ENCODE results near the gene MRPS16. TPM values are rescaled to one million over a fixed set of nuclear protein-coding genes. Genes with fewer than 3 reads are reported as not detected.

MRPS16 gene
- total RNA-seq, 1 donor from 2014 or later: 81.6 TPM

- peak; percentile 8 for TF ChIP-seq CTCF (IDR thresholded peaks at IDR 0.05; ENCODE audit: insufficient read depth, low read length, severe bottlenecking)
- DNase-seq (ENCODE audit: low read depth) (peak; percentile 21), FAIRE-seq (no peak)
- H3K27me3 ChIP-seq (ENCODE audit: control insufficient read depth, insufficient read depth, low read length): no peaks in the 10 kb centered on the region
- peaks cover under 1% of the 10 kb centered on the region for H3K36me3 ChIP-seq (ENCODE audit: control insufficient read depth, insufficient read depth, low read length)
- H3K4me3 ChIP-seq (ENCODE audit: low read depth, low read length): peak overlapping the region; percentile 61
Measured at GRCh38 chr10:73253225-73253555, 746 bp upstream of the MRPS16 start.

GRCh38 chr10:73251683-73252444 lies 580 bp downstream of the MRPS16 start:
- peak overlapping the region; percentile 61 for H3K4me3 ChIP-seq (ENCODE audit: low read depth, low read length)
- FAIRE-seq: no peak
- TF ChIP-seq CTCF (IDR thresholded peaks at IDR 0.05; ENCODE audit: insufficient read depth, low read length, severe bottlenecking): no peak
- DNase-seq (ENCODE audit: low read depth): no peak
- H3K36me3 ChIP-seq (ENCODE audit: control insufficient read depth, insufficient read depth, low read length): peaks cover 1% of the 10 kb centered on the region
- H3K27me3 ChIP-seq (ENCODE audit: control insufficient read depth, insufficient read depth, low read length): no peaks in the 10 kb centered on the region

GRCh38 chr10:73248259-73248724 lies 4.2 kb downstream of the MRPS16 start:
- DNase-seq (ENCODE audit: low read depth): no peak
- FAIRE-seq: no peak
- no peak for TF ChIP-seq CTCF (IDR thresholded peaks at IDR 0.05; ENCODE audit: insufficient read depth, low read length, severe bottlenecking)
- no peaks in the 10 kb centered on the region for H3K27me3 ChIP-seq (ENCODE audit: control insufficient read depth, insufficient read depth, low read length)
- H3K4me3 ChIP-seq (ENCODE audit: low read depth, low read length): no peak overlapping the region
- peaks cover 1% of the 10 kb centered on the region for H3K36me3 ChIP-seq (ENCODE audit: control insufficient read depth, insufficient read depth, low read length)

- H3K4me3 ChIP-seq (ENCODE audit: low read depth, low read length): peak overlapping the region; percentile 86
- no peak for TF ChIP-seq CTCF (IDR thresholded peaks at IDR 0.05; ENCODE audit: insufficient read depth, low read length, severe bottlenecking)
- no peaks in the 10 kb centered on the region for H3K27me3 ChIP-seq (ENCODE audit: control insufficient read depth, insufficient read depth, low read length)
- peaks cover 1% of the 10 kb centered on the region for H3K36me3 ChIP-seq (ENCODE audit: control insufficient read depth, insufficient read depth, low read length)
- FAIRE-seq: no peak
- DNase-seq (ENCODE audit: low read depth): no peak
Measured at GRCh38 chr10:73247509-73248258, 4.8 kb downstream of the MRPS16 start.

- no peak for FAIRE-seq
- peaks cover 1% of the 10 kb centered on the region for H3K36me3 ChIP-seq (ENCODE audit: control insufficient read depth, insufficient read depth, low read length)
Measured at GRCh38 chr10:73246646-73247508, 5.6 kb downstream of the MRPS16 start, which contains the start of gene DNAJC9. Gene DNAJC9, minus strand, starts transcription at chr10:73247255. Its CDS starts 66 bp downstream, at chr10:73247189.

More at GRCh38 chr10:73246646-73247508, 5.6 kb downstream of the MRPS16 start, which contains the start of gene DNAJC9:
- peak; percentile 83 for DNase-seq (ENCODE audit: low read depth)
- TF ChIP-seq CTCF (IDR thresholded peaks at IDR 0.05; ENCODE audit: insufficient read depth, low read length, severe bottlenecking): peak; percentile 22
- Histone ChIP-seq H3K4me3 (ENCODE audit: low read depth, low read length) (peak within 1 kb of the TSS; percentile 86), H3K27me3 (ENCODE audit: control insufficient read depth, insufficient read depth, low read length) (no peaks in the 10 kb centered on the region)
